ENCODE data around the gene MAP3K5.

Gene MAP3K5

DNA sequence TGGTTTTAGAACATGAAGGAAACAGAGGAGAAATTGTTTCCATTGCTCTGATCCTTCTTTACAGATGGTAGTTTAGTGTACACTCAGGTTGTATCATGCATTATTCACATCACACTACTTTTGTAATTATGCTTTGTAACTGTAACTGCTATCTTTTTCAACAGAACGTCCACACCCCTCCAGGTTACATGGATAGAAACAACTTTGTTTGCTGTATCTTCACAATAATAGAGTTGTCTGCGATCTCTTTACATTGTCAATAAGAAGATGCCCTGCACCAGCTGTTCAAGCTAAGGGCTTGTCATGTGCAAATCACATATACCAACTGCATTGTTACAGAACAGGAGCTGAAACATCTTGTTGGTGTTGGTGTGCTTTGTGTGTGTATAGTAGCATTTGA, 174.2 kb downstream of the MAP3K5 start:
- Histone ChIP-seq H4K20me1 (ENCODE audit: insufficient read depth, low read length) (no peaks in the 10 kb centered on the region), H3K79me2 (ENCODE audit: insufficient read depth, low read length) (no peaks in the 10 kb centered on the region), H3K4me1 (ENCODE audit: insufficient read depth, low read length, severe bottlenecking) (no peaks in the 10 kb centered on the region), H3K9ac (ENCODE audit: low read length) (no peak overlapping the region), H3K27me3 (ENCODE audit: insufficient read depth, low read length) (no peaks in the 10 kb centered on the region), H3K4me2 (ENCODE audit: low read length) (no peak overlapping the region), H3K9me2 (ENCODE audit: low read depth, low read length) (no peaks in the 10 kb centered on the region), H3K4me3 (ENCODE audit: low read depth, low read length, poor library complexity, severe bottlenecking) (no peak overlapping the region), H3F3A (ENCODE audit: insufficient read depth, low read length) (no peaks in the 10 kb centered on the region), H3K36me3 (ENCODE audit: insufficient read depth, low read length) (peaks cover 22% of the 10 kb centered on the region; the same call in 1 of the 2 replicates), H3K9me3 (ENCODE audit: low read length) (no peaks in the 10 kb centered on the region), H2AFZ (ENCODE audit: low read length) (no peak overlapping the region), H3K27ac (ENCODE audit: low read depth, low read length, poor library complexity, severe bottlenecking) (no peak overlapping the region)
- TF ChIP-seq EZH2 (IDR thresholded peaks at IDR 0.05; ENCODE audit: borderline replicate concordance, low read length) = no peak
- TF ChIP-seq, protein P1, sequence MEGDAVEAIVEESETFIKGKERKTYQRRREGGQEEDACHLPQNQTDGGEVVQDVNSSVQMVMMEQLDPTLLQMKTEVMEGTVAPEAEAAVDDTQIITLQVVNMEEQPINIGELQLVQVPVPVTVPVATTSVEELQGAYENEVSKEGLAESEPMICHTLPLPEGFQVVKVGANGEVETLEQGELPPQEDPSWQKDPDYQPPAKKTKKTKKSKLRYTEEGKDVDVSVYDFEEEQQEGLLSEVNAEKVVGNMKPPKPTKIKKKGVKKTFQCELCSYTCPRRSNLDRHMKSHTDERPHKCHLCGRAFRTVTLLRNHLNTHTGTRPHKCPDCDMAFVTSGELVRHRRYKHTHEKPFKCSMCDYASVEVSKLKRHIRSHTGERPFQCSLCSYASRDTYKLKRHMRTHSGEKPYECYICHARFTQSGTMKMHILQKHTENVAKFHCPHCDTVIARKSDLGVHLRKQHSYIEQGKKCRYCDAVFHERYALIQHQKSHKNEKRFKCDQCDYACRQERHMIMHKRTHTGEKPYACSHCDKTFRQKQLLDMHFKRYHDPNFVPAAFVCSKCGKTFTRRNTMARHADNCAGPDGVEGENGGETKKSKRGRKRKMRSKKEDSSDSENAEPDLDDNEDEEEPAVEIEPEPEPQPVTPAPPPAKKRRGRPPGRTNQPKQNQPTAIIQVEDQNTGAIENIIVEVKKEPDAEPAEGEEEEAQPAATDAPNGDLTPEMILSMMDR (IDR thresholded peaks at IDR 0.05; ENCODE audit: low read length) = no peak

DNA sequence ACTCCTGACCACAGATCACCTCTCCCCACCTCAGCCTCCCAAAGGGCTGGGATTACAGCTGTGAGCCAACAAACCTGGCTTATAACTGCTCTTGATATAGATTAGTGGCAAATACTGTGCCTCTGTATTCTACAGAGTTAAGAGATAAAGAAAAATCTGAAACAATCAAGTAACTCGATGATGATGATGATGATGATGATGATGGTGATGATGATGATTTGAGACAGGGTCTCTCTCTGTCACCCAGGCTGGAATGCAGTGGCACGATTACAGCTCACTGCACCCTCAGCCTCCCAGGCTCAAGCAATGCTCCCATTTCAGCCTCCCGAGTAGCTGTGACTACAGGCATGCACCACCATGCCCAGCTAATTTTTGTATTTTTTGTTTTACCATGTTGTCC, 175.8 kb downstream of the MAP3K5 start:
- TF ChIP-seq, protein P1 (IDR thresholded peaks at IDR 0.05; ENCODE audit: low read length) = no peak
- no peak for TF ChIP-seq EZH2 (IDR thresholded peaks at IDR 0.05; ENCODE audit: borderline replicate concordance, low read length)
- no peaks in the 10 kb centered on the region for H3K27me3 ChIP-seq (ENCODE audit: insufficient read depth, low read length)
- no peak overlapping the region for H3K9ac ChIP-seq (ENCODE audit: low read length)
- H3K79me2 ChIP-seq (ENCODE audit: insufficient read depth, low read length) = no peaks in the 10 kb centered on the region
- no peak overlapping the region for H3K27ac ChIP-seq (ENCODE audit: low read depth, low read length, poor library complexity, severe bottlenecking)
- no peak overlapping the region for H3K4me3 ChIP-seq (ENCODE audit: low read depth, low read length, poor library complexity, severe bottlenecking)
- H2AFZ ChIP-seq (ENCODE audit: low read length) = no peak overlapping the region
- H3K4me1 ChIP-seq (ENCODE audit: insufficient read depth, low read length, severe bottlenecking) = no peaks in the 10 kb centered on the region
- no peaks in the 10 kb centered on the region for H3K9me3 ChIP-seq (ENCODE audit: low read length)
- H4K20me1 ChIP-seq (ENCODE audit: insufficient read depth, low read length) = no peaks in the 10 kb centered on the region
- H3K4me2 ChIP-seq (ENCODE audit: low read length) = no peak overlapping the region
- H3K36me3 ChIP-seq (ENCODE audit: insufficient read depth, low read length) = peaks cover 19% of the 10 kb centered on the region; the same call in 1 of the 2 replicates
- H3F3A ChIP-seq (ENCODE audit: insufficient read depth, low read length) = no peaks in the 10 kb centered on the region
- no peaks in the 10 kb centered on the region for H3K9me2 ChIP-seq (ENCODE audit: low read depth, low read length)

DNA sequence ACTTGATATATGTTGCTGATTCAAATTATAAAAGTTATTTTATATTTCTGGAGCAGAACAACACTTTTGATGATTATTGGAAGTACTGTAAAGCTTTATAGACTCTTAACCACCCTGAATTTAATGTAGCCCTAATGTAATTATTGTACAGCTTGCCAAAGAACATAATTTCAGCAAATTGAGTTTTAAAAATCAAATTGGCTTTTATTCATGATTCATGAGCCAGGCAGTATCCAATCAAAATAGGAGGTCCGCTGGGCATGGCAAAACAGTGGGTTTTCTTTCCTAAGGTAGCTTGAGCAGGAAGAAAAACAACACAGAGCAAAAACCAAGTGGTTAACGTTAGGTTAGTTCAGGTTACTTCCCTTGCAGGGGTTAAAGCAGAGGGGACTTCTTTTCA, 177.3 kb downstream of the MAP3K5 start:
- Histone ChIP-seq H3F3A (ENCODE audit: insufficient read depth, low read length) (no peaks in the 10 kb centered on the region), H3K27me3 (ENCODE audit: insufficient read depth, low read length) (no peaks in the 10 kb centered on the region), H3K4me2 (ENCODE audit: low read length) (no peak overlapping the region), H3K36me3 (ENCODE audit: insufficient read depth, low read length) (peaks cover 15% of the 10 kb centered on the region; the same call in 1 of the 2 replicates), H3K79me2 (ENCODE audit: insufficient read depth, low read length) (no peaks in the 10 kb centered on the region), H3K9ac (ENCODE audit: low read length) (no peak overlapping the region), H3K9me3 (ENCODE audit: low read length) (no peaks in the 10 kb centered on the region), H3K27ac (ENCODE audit: low read depth, low read length, poor library complexity, severe bottlenecking) (no peak overlapping the region), H3K9me2 (ENCODE audit: low read depth, low read length) (no peaks in the 10 kb centered on the region), H2AFZ (ENCODE audit: low read length) (no peak overlapping the region), H3K4me3 (ENCODE audit: low read depth, low read length, poor library complexity, severe bottlenecking) (no peak overlapping the region), H4K20me1 (ENCODE audit: insufficient read depth, low read length) (no peaks in the 10 kb centered on the region), H3K4me1 (ENCODE audit: insufficient read depth, low read length, severe bottlenecking) (no peaks in the 10 kb centered on the region)
- no peak for TF ChIP-seq EZH2 (IDR thresholded peaks at IDR 0.05; ENCODE audit: borderline replicate concordance, low read length)
- TF ChIP-seq, protein P1 (IDR thresholded peaks at IDR 0.05; ENCODE audit: low read length) = no peak

Data from OCI-LY1 (cell line).